ENCODE measurements around the gene PITPNM2. TPM values are rescaled to one million over a fixed set of nuclear protein-coding genes. Genes with fewer than 3 reads are reported as not detected.

The PITPNM2 gene
- total RNA-seq, 3 donors from 2014 or later: 2.3 to 7.5 (median 2.4) TPM

GRCh38 chr12:123102781-123103503 lies 47.9 kb downstream of the PITPNM2 start:
- intact Hi-C loops (cut with DNase I; ENCODE audit: low total_unique reads): no loop called here
- no peak for DNase-seq (ENCODE audit: low spot score in 2 of 2)
- Histone ChIP-seq H3K4me1 (no peaks in the 10 kb centered on the region), H3K36me3 (no peaks in the 10 kb centered on the region), H3K27me3 (peaks cover 0 to 5% of the 10 kb centered on the region in 2 donors), H3K4me3 (no peak overlapping the region), H3K9me3 (no peaks in the 10 kb centered on the region), H3K27ac (no peak overlapping the region)
- TF ChIP-seq POLR2AphosphoS5 (IDR thresholded peaks at IDR 0.05) (no peak), CTCF (IDR thresholded peaks at IDR 0.05) (no peak), POLR2A (IDR thresholded peaks at IDR 0.05) (no peak)

- Histone ChIP-seq H3K27me3 (peaks cover 0 to 5% of the 10 kb centered on the region in 2 donors), H3K4me3 (no peak overlapping the region), H3K36me3 (no peaks in the 10 kb centered on the region), H3K9me3 (no peaks in the 10 kb centered on the region), H3K27ac (no peak overlapping the region), H3K4me1 (no peaks in the 10 kb centered on the region)
- TF ChIP-seq CTCF (IDR thresholded peaks at IDR 0.05) (no peak), POLR2AphosphoS5 (IDR thresholded peaks at IDR 0.05) (no peak), POLR2A (IDR thresholded peaks at IDR 0.05) (no peak)
- intact Hi-C loops (cut with DNase I; ENCODE audit: low total_unique reads): no loop called here
- DNase-seq (ENCODE audit: low spot score in 2 of 2): no peak
Measured at GRCh38 chr12:123102366-123102765, 48.5 kb downstream of the PITPNM2 start.

- Histone ChIP-seq H3K27me3 (peaks cover 0 to 6% of the 10 kb centered on the region in 2 donors), H3K4me1 (no peaks in the 10 kb centered on the region), H3K27ac (no peak overlapping the region), H3K4me3 (no peak overlapping the region), H3K9me3 (no peaks in the 10 kb centered on the region), H3K36me3 (no peaks in the 10 kb centered on the region)
- DNase-seq (ENCODE audit: low spot score in 2 of 2): no peak
- no peak for TF ChIP-seq CTCF (IDR thresholded peaks at IDR 0.05)
- TF ChIP-seq POLR2AphosphoS5 (IDR thresholded peaks at IDR 0.05): no peak
- TF ChIP-seq POLR2A (IDR thresholded peaks at IDR 0.05): no peak
- intact Hi-C loops (cut with DNase I; ENCODE audit: low total_unique reads): no loop called here
Measured at GRCh38 chr12:123101526-123101925, 49.4 kb downstream of the PITPNM2 start.

Other genes with a start within 250 kb of the PITPNM2 start
- gene ABCB9, start 184.6 kb downstream of the PITPNM2 start, total RNA-seq: 1 to 10 TPM in 2 of 3 donors, under 1 TPM in 1; 0.96 to 8.6 (median 6.2) TPM
- gene OGFOD2, start 175.8 kb downstream of the PITPNM2 start, total RNA-seq: 10 to 100 TPM in 2 of 3 donors, 1 to 10 TPM in 1; 9.0 to 16.5 (median 12.1) TPM
- gene ARL6IP4, start 170.4 kb downstream of the PITPNM2 start, total RNA-seq: 100 to 1,000 TPM; 196 to 279 (median 234) TPM
- 10 to 100 TPM; 19.0 to 28.6 (median 21.7) TPM for gene MPHOSPH9, start 82.1 kb upstream of the PITPNM2 start, total RNA-seq
- gene MTRFR, start 82.3 kb upstream of the PITPNM2 start, total RNA-seq: 1 to 10 TPM; 5.6 to 8.8 (median 8.6) TPM
- gene CDK2AP1, start 120.8 kb upstream of the PITPNM2 start, total RNA-seq: 100 to 1,000 TPM in 2 of 3 donors, 10 to 100 TPM in 1; 81.3 to 133 (median 118) TPM
- gene SBNO1, start 213.8 kb upstream of the PITPNM2 start, total RNA-seq: 10 to 100 TPM; 20.3 to 31.0 (median 22.9) TPM
- 10 to 100 TPM; 27.4 to 53.0 (median 31.1) TPM for gene KMT5A, start 233.0 kb upstream of the PITPNM2 start, total RNA-seq